ENCODE measurements around the gene MTERF4.
A peak's percentile ranks its signal among the peaks of the same experiment; 100 is the strongest.

Gene MTERF4

GRCh38 chr2:241102239-241102803 is at the start of gene MTERF4:
MTERF4 (minus strand) TSS chr2:241102287; CDS start chr2:241102273, 14 bp downstream.
- peak; percentile 68 to 96 (median 90) for DNase-seq
- intact Hi-C loops (cut with DNase I): no loop called here

GRCh38 chr2:241150660-241151530 is 48.8 kb upstream of the MTERF4 start:
- intact Hi-C loops (cut with DNase I): no loop called here
- DNase-seq: peak; percentile 8 to 83 (median 60)

GRCh38 chr2:241149925-241150659 is 48.0 kb upstream of the MTERF4 start, which contains the start of gene PPP1R7:
PPP1R7 (plus strand) TSS chr2:241150467; CDS start chr2:241150496, 29 bp downstream.
- peak; percentile 89 to 98 (median 95) for DNase-seq
- intact Hi-C loops (cut with DNase I): no loop called here

GRCh38 chr2:241149675-241149924 is 47.5 kb upstream of the MTERF4 start:
- intact Hi-C loops (cut with DNase I): no loop called here
- no peak for DNase-seq

- DNase-seq: peak; percentile 90 to 99 (median 97)
- intact Hi-C loops (cut with DNase I): no loop called here
Observed at GRCh38 chr2:241148891-241149674, 47.0 kb upstream of the MTERF4 start, which contains the start of gene PASK. PASK (minus strand) TSS chr2:241149472; CDS start chr2:241143032, 6,440 bp downstream.

GRCh38 chr2:241148239-241148638 is 46.2 kb upstream of the MTERF4 start:
- intact Hi-C loops (cut with DNase I): no loop called here
- DNase-seq: peak in 1 of 42 donors; percentile 7

GRCh38 chr2:241147336-241147735 is 45.2 kb upstream of the MTERF4 start:
- DNase-seq: no peak
- intact Hi-C loops (cut with DNase I): no loop called here

GRCh38 chr2:241146286-241146685 is 44.2 kb upstream of the MTERF4 start:
- intact Hi-C loops (cut with DNase I): no loop called here

GRCh38 chr2:241142593-241142992 is 40.5 kb upstream of the MTERF4 start:
- DNase-seq: no peak
- intact Hi-C loops (cut with DNase I): no loop called here

More at GRCh38 chr2:241146286-241146685, 44.2 kb upstream of the MTERF4 start:
- DNase-seq: no peak

GRCh38 chr2:241142063-241142462 is 40.0 kb upstream of the MTERF4 start:
- intact Hi-C loops (cut with DNase I): no loop called here
- DNase-seq: no peak

- intact Hi-C loops (cut with DNase I): no loop called here
- no peak for DNase-seq
Observed at GRCh38 chr2:241141214-241141770, 39.2 kb upstream of the MTERF4 start.

- DNase-seq: no peak
- intact Hi-C loops (cut with DNase I): no loop called here
Observed at GRCh38 chr2:241140445-241140840, 38.4 kb upstream of the MTERF4 start.

- no peak for DNase-seq
- intact Hi-C loops (cut with DNase I): no loop called here
Observed at GRCh38 chr2:241139531-241140444, 37.7 kb upstream of the MTERF4 start.

- DNase-seq: peak in 1 of 42 donors; percentile 2
- intact Hi-C loops (cut with DNase I): no loop called here
Observed at GRCh38 chr2:241138471-241138870, 36.4 kb upstream of the MTERF4 start.

- intact Hi-C loops (cut with DNase I): no loop called here
- peak in 1 of 42 donors; percentile 5 for DNase-seq
Observed at GRCh38 chr2:241137276-241138190, 35.4 kb upstream of the MTERF4 start.

- DNase-seq: peak in 2 of 42 donors; percentile 4 to 6
- intact Hi-C loops (cut with DNase I): no loop called here
Observed at GRCh38 chr2:241136661-241137260, 34.7 kb upstream of the MTERF4 start.

Data from head of caudate nucleus (tissue), 42 donors.